GM23338 (cell line): ENCODE results near the gene SQSTM1.

Source experiments
- CREB1 ChIP-seq: fragments of 250-450 bp; sonication (Bioruptor Pico); IDR thresholded peaks from 2 replicates; pipeline ENCODE4 v1.5.0; 2020; ENCODE audit warnings: low read depth, mild to moderate bottlenecking, moderate library complexity
- CTCF ChIP-seq, 2 experiments: fragments of 200-600 bp in 1 of 2; sonication (generic) in 1 of 2; conservative IDR thresholded peaks; 2 replicates each; pipeline versions ENCODE4 v1.5.1 to v1.6.1; 2016 to 2017; ENCODE audit warnings: antibody characterized with exemption in 2 of 2, low read depth in 2 of 2, mild to moderate bottlenecking in 2 of 2, moderate library complexity in 1 of 2
- ETS1 ChIP-seq: IDR thresholded peaks from 2 replicates; pipeline ENCODE4 v1.6.1; 2016; ENCODE audit warnings: antibody characterized with exemption
- EZH2 ChIP-seq: fragments of 200-600 bp; sonication (generic); IDR thresholded peaks from one replicate; pipeline ENCODE4 v1.8.0; 2017; ENCODE audit warnings: antibody characterized with exemption, mild to moderate bottlenecking, low read depth; ENCODE audit not compliant: unreplicated experiment
- EZH2phosphoT487 ChIP-seq: fragments of 200-600 bp; sonication (generic); IDR thresholded peaks from one replicate; pipeline ENCODE4 v1.8.1; 2018; ENCODE audit warnings: antibody characterized with exemption; ENCODE audit not compliant: unreplicated experiment
- JUNB ChIP-seq: IDR thresholded peaks from one replicate; pipeline ENCODE4 v1.6.1; 2016; ENCODE audit warnings: antibody characterized with exemption; ENCODE audit not compliant: unreplicated experiment
- NANOG ChIP-seq: IDR thresholded peaks from 2 replicates; pipeline ENCODE4 v1.6.1; 2016; ENCODE audit warnings: antibody characterized with exemption, borderline replicate concordance
- POLR2AphosphoS5 ChIP-seq: IDR thresholded peaks from 2 replicates; pipeline ENCODE4 v1.6.1; 2016; ENCODE audit warnings: antibody characterized with exemption, low read depth
- REST ChIP-seq: IDR thresholded peaks from one replicate; pipeline ENCODE4 v1.6.1; 2018; ENCODE audit warnings: antibody characterized with exemption; ENCODE audit not compliant: unreplicated experiment
- ZNF114 ChIP-seq: fragments of 250-450 bp; sonication (Bioruptor Pico); IDR thresholded peaks from 2 replicates; pipeline ENCODE4 v1.5.0; 2020; ENCODE audit warnings: mild to moderate bottlenecking, moderate library complexity
- ZNF331 ChIP-seq: fragments of 250-450 bp; sonication (Bioruptor Pico); IDR thresholded peaks from 2 replicates; pipeline ENCODE4 v1.5.0; 2020; ENCODE audit warnings: low read depth, mild to moderate bottlenecking, moderate library complexity
- TF ChIP-seq, protein P1 (sequence below): fragments of 250-450 bp; sonication (Bioruptor Pico); IDR thresholded peaks from 2 replicates; pipeline ENCODE4 v1.5.0; 2020; ENCODE audit warnings: mild to moderate bottlenecking, moderate library complexity

GRCh38 chr5:179822444-179822990 is 1.8 kb downstream of the SQSTM1 start:
- no peak for TF ChIP-seq CTCF (conservative IDR thresholded peaks at IDR 0.05; ENCODE audit: low read depth in 2 of 2)
- TF ChIP-seq CREB1 (CRISPR knock-in tag), result no peak
- no peak for TF ChIP-seq REST
- TF ChIP-seq POLR2AphosphoS5, result 0 out of 2 replicates have a peak, but pooled peaks have one; percentile 14
- no peak for TF ChIP-seq EZH2
- no peak for TF ChIP-seq EZH2phosphoT487
- no peak for TF ChIP-seq ZNF114
- TF ChIP-seq JUNB, result no peak
- TF ChIP-seq ZNF331 (CRISPR knock-in tag), result no peak
- TF ChIP-seq NANOG, result no peak
- TF ChIP-seq ETS1, result no peak
- TF ChIP-seq, protein P1, sequence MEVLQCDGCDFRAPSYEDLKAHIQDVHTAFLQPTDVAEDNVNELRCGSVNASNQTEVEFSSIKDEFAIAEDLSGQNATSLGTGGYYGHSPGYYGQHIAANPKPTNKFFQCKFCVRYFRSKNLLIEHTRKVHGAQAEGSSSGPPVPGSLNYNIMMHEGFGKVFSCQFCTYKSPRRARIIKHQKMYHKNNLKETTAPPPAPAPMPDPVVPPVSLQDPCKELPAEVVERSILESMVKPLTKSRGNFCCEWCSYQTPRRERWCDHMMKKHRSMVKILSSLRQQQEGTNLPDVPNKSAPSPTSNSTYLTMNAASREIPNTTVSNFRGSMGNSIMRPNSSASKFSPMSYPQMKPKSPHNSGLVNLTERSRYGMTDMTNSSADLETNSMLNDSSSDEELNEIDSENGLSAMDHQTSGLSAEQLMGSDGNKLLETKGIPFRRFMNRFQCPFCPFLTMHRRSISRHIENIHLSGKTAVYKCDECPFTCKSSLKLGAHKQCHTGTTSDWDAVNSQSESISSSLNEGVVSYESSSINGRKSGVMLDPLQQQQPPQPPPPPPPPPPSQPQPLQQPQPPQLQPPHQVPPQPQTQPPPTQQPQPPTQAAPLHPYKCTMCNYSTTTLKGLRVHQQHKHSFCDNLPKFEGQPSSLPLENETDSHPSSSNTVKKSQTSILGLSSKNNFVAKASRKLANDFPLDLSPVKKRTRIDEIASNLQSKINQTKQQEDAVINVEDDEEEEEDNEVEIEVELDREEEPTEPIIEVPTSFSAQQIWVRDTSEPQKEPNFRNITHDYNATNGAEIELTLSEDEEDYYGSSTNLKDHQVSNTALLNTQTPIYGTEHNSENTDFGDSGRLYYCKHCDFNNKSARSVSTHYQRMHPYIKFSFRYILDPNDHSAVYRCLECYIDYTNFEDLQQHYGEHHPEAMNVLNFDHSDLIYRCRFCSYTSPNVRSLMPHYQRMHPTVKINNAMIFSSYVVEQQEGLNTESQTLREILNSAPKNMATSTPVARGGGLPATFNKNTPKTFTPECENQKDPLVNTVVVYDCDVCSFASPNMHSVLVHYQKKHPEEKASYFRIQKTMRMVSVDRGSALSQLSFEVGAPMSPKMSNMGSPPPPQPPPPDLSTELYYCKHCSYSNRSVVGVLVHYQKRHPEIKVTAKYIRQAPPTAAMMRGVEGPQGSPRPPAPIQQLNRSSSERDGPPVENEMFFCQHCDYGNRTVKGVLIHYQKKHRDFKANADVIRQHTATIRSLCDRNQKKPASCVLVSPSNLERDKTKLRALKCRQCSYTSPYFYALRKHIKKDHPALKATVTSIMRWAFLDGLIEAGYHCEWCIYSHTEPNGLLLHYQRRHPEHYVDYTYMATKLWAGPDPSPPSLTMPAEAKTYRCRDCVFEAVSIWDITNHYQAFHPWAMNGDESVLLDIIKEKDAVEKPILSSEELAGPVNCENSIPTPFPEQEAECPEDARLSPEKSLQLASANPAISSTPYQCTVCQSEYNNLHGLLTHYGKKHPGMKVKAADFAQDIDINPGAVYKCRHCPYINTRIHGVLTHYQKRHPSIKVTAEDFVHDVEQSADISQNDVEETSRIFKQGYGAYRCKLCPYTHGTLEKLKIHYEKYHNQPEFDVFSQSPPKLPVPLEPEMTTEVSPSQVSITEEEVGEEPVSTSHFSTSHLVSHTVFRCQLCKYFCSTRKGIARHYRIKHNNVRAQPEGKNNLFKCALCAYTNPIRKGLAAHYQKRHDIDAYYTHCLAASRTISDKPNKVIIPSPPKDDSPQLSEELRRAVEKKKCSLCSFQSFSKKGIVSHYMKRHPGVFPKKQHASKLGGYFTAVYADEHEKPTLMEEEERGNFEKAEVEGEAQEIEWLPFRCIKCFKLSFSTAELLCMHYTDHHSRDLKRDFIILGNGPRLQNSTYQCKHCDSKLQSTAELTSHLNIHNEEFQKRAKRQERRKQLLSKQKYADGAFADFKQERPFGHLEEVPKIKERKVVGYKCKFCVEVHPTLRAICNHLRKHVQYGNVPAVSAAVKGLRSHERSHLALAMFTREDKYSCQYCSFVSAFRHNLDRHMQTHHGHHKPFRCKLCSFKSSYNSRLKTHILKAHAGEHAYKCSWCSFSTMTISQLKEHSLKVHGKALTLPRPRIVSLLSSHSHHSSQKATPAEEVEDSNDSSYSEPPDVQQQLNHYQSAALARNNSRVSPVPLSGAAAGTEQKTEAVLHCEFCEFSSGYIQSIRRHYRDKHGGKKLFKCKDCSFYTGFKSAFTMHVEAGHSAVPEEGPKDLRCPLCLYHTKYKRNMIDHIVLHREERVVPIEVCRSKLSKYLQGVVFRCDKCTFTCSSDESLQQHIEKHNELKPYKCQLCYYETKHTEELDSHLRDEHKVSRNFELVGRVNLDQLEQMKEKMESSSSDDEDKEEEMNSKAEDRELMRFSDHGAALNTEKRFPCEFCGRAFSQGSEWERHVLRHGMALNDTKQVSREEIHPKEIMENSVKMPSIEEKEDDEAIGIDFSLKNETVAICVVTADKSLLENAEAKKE, result no peak
